ENCODE data around the gene ICAM1.
"Not testable (repeated sequence)": the region's sequence is repeated elsewhere in the genome, so short reads cannot be mapped to it uniquely, and the experiment has no call there.

GRCh38 chr19:10241826-10242449 lies 29.0 kb upstream of the ICAM1 start:
- TF ChIP-seq CTCF, POLR2A, EP300 (IDR thresholded peaks at IDR 0.05): not testable (repeated sequence)

All from ovary (tissue), 3 donors.